ENCODE measurements around the gene PA2G4.

The PA2G4 gene

GRCh38 chr12:56143217-56143616 is 38.9 kb downstream of the PA2G4 start:
- Mint-ChIP-seq H3K27me3 (no peaks in the 10 kb centered on the region), H3K36me3 (ENCODE audit: low read depth) (peaks cover 75% of the 10 kb centered on the region), H3K9me3 (no peaks in the 10 kb centered on the region), H3K4me3 (no peak overlapping the region), H3K27ac (peak overlapping the region; percentile 57), H3K4me1 (ENCODE audit: low read depth) (peaks cover 47% of the 10 kb centered on the region)
- intact Hi-C loops (cut with micrococcal nuclease): no loop called here

- Mint-ChIP-seq H3K27me3 (no peaks in the 10 kb centered on the region), H3K9me3 (no peaks in the 10 kb centered on the region), H3K4me3 (no peak overlapping the region), H3K27ac (peak overlapping the region; percentile 57), H3K4me1 (ENCODE audit: low read depth) (peaks cover 47% of the 10 kb centered on the region), H3K36me3 (ENCODE audit: low read depth) (peaks cover 69% of the 10 kb centered on the region)
- intact Hi-C loops (cut with micrococcal nuclease): no loop called here
Observed at GRCh38 chr12:56143870-56144269, 39.5 kb downstream of the PA2G4 start.

- H3K4me3 Mint-ChIP-seq: no peak overlapping the region
- H3K9me3 Mint-ChIP-seq: no peaks in the 10 kb centered on the region
- H3K36me3 Mint-ChIP-seq (ENCODE audit: low read depth): peaks cover 64% of the 10 kb centered on the region
- H3K27me3 Mint-ChIP-seq: no peaks in the 10 kb centered on the region
- intact Hi-C loops (cut with micrococcal nuclease): no loop called here
- H3K4me1 Mint-ChIP-seq (ENCODE audit: low read depth): peaks cover 51% of the 10 kb centered on the region
- H3K27ac Mint-ChIP-seq: no peak overlapping the region
Observed at GRCh38 chr12:56145217-56145616, 40.9 kb downstream of the PA2G4 start.

DNA sequence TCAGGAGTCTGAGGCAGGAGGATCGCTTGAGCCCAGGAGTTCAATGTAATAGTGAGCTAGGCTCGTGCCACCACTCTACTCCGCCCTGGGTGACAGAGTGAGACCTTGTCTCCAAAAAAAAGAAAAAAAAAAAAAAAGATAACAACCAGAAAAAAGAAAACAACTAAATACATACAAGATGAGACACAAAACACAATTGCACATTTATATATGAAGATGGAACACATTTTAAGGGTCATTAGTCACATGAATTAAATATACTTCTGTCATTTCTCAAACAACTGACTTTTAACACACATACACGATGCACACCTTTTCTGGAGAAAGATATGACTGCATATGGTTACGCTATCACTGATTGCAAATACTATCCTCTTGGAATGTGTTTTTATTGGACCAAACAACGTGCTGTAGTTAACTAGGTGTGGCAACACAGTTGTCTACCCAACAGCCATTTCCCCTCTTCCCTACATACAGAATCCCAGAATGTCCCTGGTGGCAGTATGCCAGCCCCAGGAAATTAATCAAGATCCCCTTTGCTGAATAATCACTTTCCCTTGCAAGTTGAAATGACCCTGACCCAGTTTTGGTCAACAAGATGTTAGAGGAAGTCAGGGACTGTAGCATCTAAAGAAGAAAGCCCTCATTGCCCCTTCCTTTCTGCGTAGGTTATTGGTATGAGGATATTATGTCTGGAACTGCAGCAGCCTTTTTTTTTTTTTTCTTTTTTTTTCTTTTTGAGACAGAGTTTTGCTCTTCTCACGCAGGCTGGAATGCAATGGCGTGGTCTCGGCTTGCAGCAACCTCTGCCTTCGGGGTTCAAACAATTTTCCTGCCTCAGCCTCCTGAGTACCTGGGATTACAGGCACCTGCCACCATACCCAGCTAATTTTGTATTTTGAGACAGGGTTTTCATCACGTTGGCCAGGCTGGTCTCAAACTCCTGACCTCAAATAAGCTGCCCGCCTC is 42.4 kb downstream of the PA2G4 start:
- H3K36me3 Mint-ChIP-seq (ENCODE audit: low read depth): peaks cover 52% of the 10 kb centered on the region
- H3K27ac Mint-ChIP-seq: no peak overlapping the region
- H3K27me3 Mint-ChIP-seq: no peaks in the 10 kb centered on the region
- H3K4me3 Mint-ChIP-seq: no peak overlapping the region
- intact Hi-C loops (cut with micrococcal nuclease): no loop called here
- H3K9me3 Mint-ChIP-seq: no peaks in the 10 kb centered on the region
- H3K4me1 Mint-ChIP-seq (ENCODE audit: low read depth): peaks cover 50% of the 10 kb centered on the region

DNA sequence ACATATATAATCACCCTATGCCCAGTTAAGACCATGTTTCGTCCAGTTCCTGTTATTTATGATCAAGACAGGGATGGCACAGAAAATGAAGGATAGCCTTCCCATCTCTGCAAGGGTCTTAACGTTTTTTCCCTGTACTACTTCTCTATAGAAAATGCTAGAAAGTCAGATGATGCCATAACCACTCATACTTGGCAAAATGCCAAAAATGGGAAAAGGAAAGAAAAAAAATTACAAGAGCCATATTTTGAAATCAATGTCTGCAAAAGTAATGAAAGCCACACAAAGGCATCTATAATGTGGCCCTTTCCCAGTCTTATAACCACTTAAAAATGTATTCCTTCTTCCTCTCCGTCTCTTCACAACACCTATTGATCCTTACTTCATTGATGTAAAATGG is 46.2 kb downstream of the PA2G4 start:
- H3K9me3 Mint-ChIP-seq: no peaks in the 10 kb centered on the region
- peaks cover 27% of the 10 kb centered on the region for H3K36me3 Mint-ChIP-seq (ENCODE audit: low read depth)
- no peak overlapping the region for H3K4me3 Mint-ChIP-seq
- H3K27me3 Mint-ChIP-seq: no peaks in the 10 kb centered on the region
- peak overlapping the region; percentile 94 for H3K27ac Mint-ChIP-seq
- peaks cover 52% of the 10 kb centered on the region for H3K4me1 Mint-ChIP-seq (ENCODE audit: low read depth)
- intact Hi-C loops (cut with micrococcal nuclease): no loop called here

- Mint-ChIP-seq H3K4me1 (ENCODE audit: low read depth) (peaks cover 51% of the 10 kb centered on the region), H3K4me3 (peak overlapping the region; percentile 88), H3K36me3 (ENCODE audit: low read depth) (peaks cover 28% of the 10 kb centered on the region), H3K9me3 (no peaks in the 10 kb centered on the region), H3K27ac (peak overlapping the region; percentile 94), H3K27me3 (no peaks in the 10 kb centered on the region)
- intact Hi-C loops (cut with micrococcal nuclease): no loop called here
Observed at GRCh38 chr12:56151672-56152131, 47.3 kb downstream of the PA2G4 start.

GRCh38 chr12:56152132-56152755 is 47.9 kb downstream of the PA2G4 start, which contains the start of gene MYL6B:
MYL6B (plus strand) TSS chr12:56152587; CDS start chr12:56153919, 1,332 bp downstream.
- intact Hi-C loops (cut with micrococcal nuclease): no loop called here
- Mint-ChIP-seq H3K9me3 (no peaks in the 10 kb centered on the region), H3K4me1 (ENCODE audit: low read depth) (peaks cover 51% of the 10 kb centered on the region), H3K36me3 (ENCODE audit: low read depth) (peaks cover 28% of the 10 kb centered on the region), H3K27ac (peak within 1 kb of the TSS; percentile 94), H3K4me3 (peak within 1 kb of the TSS; percentile 88), H3K27me3 (no peaks in the 10 kb centered on the region)

- H3K4me1 Mint-ChIP-seq (ENCODE audit: low read depth): peaks cover 57% of the 10 kb centered on the region
- intact Hi-C loops (cut with micrococcal nuclease): no loop called here
Observed at GRCh38 chr12:56152756-56153677, 48.7 kb downstream of the PA2G4 start.

GRCh38 chr12:56153678-56154065 is 49.3 kb downstream of the PA2G4 start:
- intact Hi-C loops (cut with micrococcal nuclease): no loop called here
- peaks cover 57% of the 10 kb centered on the region for H3K4me1 Mint-ChIP-seq (ENCODE audit: low read depth)
- no peak overlapping the region for H3K4me3 Mint-ChIP-seq

More at GRCh38 chr12:56152756-56153677, 48.7 kb downstream of the PA2G4 start:
- H3K4me3 Mint-ChIP-seq: peak overlapping the region; percentile 88
- H3K27ac Mint-ChIP-seq: peak overlapping the region; percentile 94
- H3K27me3 Mint-ChIP-seq: no peaks in the 10 kb centered on the region
- H3K36me3 Mint-ChIP-seq (ENCODE audit: low read depth): peaks cover 36% of the 10 kb centered on the region
- no peaks in the 10 kb centered on the region for H3K9me3 Mint-ChIP-seq

DNA sequence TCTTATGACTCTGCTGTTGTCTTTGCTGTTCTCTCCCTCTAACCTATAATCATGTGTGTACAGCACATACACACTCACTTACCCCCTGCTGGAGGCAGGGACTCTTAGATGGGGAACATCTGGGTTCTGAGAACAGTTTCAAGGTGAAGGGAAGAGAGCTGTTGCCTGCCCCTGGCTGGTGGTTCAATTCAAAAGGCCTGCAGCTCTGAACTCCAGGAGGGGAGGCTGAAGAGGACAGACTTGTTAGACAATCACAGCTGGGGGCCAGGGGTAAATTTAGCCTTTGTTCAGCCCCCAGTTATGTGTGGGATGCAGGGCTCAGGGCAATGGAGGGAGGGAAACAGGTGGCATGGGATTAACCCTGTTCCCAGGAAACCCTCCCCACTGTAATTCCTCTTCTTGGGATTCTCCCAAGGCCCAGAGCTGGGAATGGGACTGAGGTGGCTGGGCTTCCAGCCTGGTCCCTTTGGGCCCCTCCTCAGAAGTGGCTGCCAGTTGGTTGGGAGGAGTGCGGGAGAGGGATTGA is 50.0 kb downstream of the PA2G4 start:
- H3K4me1 Mint-ChIP-seq (ENCODE audit: low read depth): peaks cover 64% of the 10 kb centered on the region
- no peaks in the 10 kb centered on the region for H3K9me3 Mint-ChIP-seq
- H3K27me3 Mint-ChIP-seq: no peaks in the 10 kb centered on the region
- H3K27ac Mint-ChIP-seq: peak overlapping the region; percentile 94
- peaks cover 49% of the 10 kb centered on the region for H3K36me3 Mint-ChIP-seq (ENCODE audit: low read depth)
- intact Hi-C loops (cut with micrococcal nuclease): no loop called here
- no peak overlapping the region for H3K4me3 Mint-ChIP-seq

More at GRCh38 chr12:56153678-56154065, 49.3 kb downstream of the PA2G4 start:
- no peaks in the 10 kb centered on the region for H3K27me3 Mint-ChIP-seq
- H3K9me3 Mint-ChIP-seq: no peaks in the 10 kb centered on the region
- H3K36me3 Mint-ChIP-seq (ENCODE audit: low read depth): peaks cover 42% of the 10 kb centered on the region
- peak overlapping the region; percentile 94 for H3K27ac Mint-ChIP-seq

- Mint-ChIP-seq H3K4me1 (ENCODE audit: low read depth) (peaks cover 69% of the 10 kb centered on the region), H3K36me3 (ENCODE audit: low read depth) (peaks cover 49% of the 10 kb centered on the region), H3K9me3 (no peaks in the 10 kb centered on the region), H3K27ac (peak overlapping the region; percentile 94), H3K4me3 (no peak overlapping the region), H3K27me3 (no peaks in the 10 kb centered on the region)
- intact Hi-C loops (cut with micrococcal nuclease): no loop called here
Observed at GRCh38 chr12:56154818-56155217, 50.5 kb downstream of the PA2G4 start.

DNA sequence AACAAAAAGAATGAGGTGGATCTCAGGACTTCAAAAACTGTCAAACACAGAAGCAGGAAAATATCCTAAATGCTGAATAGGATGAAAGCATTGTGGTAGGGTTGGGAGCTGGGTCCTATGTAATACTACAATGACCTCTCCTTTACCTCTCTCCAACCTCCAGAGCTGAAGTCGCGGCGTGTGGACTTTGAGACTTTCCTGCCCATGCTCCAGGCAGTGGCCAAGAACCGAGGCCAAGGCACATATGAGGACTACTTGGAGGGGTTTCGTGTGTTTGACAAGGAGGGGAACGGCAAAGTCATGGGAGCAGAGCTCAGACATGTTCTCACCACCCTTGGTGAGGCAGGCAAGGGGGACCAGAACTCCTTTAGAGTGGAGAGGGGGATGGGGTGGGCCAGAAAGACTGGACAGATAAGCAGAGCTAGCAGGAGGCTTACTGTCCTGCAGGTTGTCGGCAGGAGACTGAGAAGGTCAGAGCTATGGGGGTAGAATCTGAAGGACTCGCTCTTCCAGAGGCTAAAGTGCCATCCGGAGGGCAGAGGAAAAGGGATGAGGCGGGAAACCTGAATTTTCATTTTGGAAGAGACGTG is 51.0 kb downstream of the PA2G4 start:
- Mint-ChIP-seq H3K4me3 (no peak overlapping the region), H3K27me3 (no peaks in the 10 kb centered on the region), H3K27ac (peak overlapping the region; percentile 10), H3K9me3 (no peaks in the 10 kb centered on the region), H3K36me3 (ENCODE audit: low read depth) (peaks cover 50% of the 10 kb centered on the region), H3K4me1 (ENCODE audit: low read depth) (peaks cover 69% of the 10 kb centered on the region)
- intact Hi-C loops (cut with micrococcal nuclease): no loop called here
